ENCODE measurements around the gene CRY2.

The CRY2 gene

GRCh38 chr11:45930951-45931570 lies 83.8 kb downstream of the CRY2 start:
- DNase-seq (ENCODE audit: low spot score): no peak

DNA sequence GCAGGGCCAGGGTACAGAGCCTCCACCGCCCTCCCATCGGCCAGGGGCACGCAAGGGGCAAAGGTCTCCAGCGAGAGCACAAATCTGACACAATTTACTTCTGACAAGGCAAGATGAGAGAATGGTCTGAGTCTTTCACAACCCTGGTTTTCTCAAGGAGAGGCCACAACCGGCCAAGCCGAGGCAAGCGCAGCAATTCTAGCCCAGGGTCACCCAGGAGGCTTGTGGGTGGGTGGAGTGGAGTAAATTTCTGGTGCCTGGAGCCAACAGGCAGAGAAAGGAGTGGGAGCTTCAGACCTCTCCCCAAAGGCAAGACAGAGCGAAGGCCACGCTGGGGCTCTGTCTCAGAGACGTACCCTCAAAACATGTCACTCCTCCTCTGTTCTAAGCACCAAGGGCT lies 84.5 kb downstream of the CRY2 start:
- no peak for DNase-seq (ENCODE audit: low spot score)

- DNase-seq (ENCODE audit: low spot score): no peak
These were observed 84.9 kb downstream of the CRY2 start for GRCh38 chr11:45932217-45932616.
